HG03159 (cell line): ENCODE results near the gene MRLN.
"Not testable (repeated sequence)": the region's sequence is repeated elsewhere in the genome, so short reads cannot be mapped to it uniquely, and the experiment has no call there.

ENCODE experiments used
- ATAC-seq: cut with Tn5 transposase; IDR thresholded peaks from one replicate; pipeline ENCODE4 v1.9.1; 2021; ENCODE audit warnings: mild to moderate bottlenecking, moderate library complexity; ENCODE audit not compliant: unreplicated experiment

Gene MRLN

DNA sequence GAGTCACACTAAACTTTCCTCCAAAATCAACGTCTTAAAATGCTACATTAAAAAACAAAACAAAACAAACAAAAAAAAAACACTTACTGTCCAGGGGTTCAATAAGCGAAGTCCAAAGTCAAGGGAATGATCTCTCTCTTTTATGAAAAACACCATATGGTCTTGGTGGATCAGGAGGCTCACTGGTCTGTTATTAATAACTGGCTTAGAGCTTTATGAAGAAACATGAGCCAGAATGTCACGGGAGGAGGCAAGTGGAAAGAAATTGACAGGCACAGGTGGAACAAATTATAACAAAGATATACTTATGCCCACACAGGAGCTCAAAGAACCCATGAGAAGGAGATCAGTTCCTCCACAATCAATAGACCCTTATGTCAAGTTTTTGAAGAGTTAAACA, at the start of gene MRLN:
TSS of gene MRLN (minus strand) at position 189 of the 400 bp plus-strand sequence.
- no peak for ATAC-seq

DNA sequence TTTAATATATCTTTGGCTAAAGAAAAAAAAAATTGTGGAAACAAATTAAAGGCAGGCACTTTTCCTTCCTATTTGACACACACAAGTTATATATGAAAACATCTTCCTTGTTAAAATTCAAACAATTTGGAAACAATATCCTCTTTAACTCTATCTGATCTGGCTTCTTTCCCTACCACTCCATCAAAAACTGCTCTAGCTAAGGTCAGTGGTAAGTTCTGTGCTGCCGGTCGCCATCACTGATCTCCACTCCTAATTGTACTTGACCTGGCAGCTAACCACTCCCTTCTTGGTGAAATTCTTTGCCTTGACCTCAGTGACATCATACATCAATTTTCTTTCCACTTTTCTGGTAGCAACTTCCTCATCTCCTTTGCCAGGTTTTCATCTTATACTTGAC, 47.9 kb upstream of the MRLN start:
- ATAC-seq, result no peak

DNA sequence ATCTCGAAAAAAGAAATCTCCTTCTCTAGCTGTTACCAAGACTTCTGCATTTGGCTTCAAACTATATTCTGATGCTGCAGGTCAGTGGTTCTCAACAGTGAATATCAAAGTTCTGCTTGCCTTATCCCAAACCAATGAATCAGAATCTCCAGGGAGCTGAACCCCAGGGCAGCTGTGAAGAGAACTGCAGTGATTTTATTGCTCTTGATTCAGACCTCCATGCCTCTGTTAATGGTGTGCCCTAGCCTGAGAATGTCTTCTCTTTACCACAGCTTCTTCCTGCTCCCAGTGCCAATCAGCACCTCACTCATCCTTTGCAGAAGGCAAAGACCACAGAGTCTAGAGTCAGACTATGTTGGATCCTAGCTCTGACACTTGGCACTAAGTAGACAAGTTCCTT, 46.2 kb upstream of the MRLN start:
- ATAC-seq, result no peak

DNA sequence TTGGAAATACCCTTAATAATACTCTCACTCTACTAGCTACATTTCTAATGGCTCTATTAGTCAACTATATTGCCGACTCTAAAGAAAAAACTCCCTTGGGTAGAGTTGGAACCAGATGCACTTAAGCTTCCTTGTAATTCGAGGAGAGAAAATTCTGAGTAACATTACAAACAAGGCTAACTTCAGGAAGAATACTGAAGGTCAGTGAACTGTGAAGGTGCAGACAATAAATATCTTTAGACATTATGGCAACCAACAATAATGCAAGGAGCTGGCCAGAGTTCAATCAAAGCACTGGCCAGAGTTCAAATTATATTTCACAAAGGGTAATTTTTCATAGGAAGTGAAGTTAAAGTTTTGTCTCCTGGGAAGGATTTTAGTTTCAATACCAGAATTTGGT, 40.7 kb upstream of the MRLN start:
- ATAC-seq, result no peak

DNA sequence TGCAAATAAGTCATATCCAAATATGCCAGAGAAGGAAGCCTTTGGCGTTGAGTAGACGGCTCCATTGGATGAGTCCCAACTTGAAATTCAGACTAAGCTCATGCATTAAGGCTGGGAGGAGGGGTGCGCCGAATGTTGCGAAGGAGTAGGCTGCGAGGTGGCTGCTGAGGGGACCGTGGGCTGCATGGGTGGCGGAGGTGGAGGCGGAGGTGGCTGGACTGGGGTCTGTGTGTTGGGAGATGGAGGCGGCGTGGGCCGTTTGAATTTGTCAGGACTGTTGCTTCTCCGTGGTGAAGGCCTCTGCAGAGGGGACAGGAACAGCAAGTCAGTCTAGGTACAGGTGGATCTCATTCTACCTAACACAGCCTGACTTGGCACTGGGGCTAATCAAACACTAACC, 39.6 kb upstream of the MRLN start:
- no peak for ATAC-seq

DNA sequence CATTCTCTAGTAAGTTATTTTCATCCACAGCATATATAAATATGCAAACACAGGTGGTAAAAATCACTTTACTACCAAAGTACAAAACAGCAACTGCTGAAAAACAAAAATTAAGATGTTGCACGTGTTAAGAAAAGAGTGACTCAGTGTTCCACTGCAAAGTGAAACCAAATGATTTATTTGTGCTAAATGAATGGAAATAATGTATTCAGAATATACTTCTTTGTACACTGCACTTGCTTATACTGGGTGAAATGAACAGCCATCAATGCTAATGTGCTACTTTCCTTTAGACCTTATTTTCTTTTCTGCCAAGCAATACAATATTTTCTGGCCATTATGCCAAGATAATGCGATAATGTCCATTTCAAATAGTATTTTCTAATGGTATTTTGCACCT, 38.3 kb upstream of the MRLN start:
- ATAC-seq, result no peak

DNA sequence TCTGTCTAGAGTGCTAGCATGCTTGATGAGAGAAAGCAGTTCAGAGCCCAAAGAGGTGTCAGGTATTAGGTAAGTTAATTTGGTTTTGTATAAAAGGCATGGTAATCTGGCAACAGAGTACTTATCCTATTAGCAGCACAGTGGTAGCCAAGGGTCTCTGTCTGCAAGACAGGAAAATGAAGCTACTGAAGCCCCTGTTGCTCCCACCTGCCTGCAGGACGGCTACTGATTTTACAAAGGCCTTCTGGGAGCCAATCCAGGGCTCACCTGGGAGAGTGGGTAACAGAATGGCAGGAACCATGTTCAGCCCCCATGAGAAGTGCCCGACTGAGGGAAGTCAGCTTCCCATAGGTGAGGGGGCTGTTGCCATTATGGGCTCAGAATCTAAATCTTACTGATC, 36.8 kb upstream of the MRLN start:
- ATAC-seq, result not testable (repeated sequence)

DNA sequence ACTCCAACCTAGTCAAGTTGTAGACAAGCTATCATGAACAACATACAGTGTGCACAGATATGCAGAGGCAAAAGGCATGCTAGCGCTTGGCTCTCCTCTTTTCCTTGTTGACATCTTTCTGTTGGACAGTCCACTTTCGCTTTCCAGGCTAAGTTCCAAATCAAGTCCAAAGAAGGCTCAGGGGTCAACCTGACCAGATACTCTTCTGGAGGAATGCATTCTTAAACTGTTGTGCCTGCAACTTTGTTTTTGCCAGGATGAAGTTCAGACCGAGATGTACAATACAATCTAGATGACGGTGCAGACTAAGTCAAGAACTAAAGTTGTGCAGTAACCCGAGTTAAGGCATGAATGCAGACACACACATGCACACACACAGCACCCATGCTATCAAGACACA, 35.7 kb upstream of the MRLN start:
- not testable (repeated sequence) for ATAC-seq

DNA sequence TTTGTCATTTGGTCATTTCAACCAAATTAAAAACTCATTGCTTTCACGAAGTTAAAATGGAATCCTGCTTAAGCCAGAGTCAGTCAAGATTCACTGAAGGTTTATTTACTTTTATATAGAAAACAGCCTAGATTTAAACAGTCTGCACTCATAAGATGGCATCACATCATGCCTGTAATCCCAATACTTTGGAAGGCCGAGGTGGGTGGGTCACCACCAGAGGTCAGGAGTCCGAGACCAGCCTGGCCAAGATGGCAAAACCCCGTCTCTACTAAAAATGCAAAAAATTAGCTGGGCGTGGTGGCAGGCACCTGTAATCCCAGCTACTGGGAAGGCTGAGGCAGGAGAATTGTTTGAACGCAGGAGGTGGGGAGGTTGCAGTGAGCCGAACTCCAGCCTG, 33.8 kb upstream of the MRLN start:
- not testable (repeated sequence) for ATAC-seq

DNA sequence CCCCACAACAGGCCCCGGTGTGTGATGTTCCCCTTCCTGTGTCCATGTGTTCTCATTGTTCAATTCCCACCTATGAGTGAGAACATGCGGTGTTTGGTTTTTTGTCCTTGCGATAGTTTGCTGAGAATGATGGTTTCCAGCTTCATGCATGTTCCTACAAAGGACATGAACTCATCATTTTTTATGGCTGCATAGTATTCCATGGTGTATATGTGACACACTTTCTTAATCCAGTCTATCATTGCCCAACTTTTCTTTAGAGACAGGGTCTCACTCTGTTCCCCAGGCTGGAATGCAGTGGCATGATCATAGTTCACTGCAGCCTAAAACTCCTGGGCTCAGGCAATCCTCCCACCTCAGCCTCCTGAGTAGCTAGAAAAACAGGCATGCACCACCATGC, 32.2 kb upstream of the MRLN start:
- not testable (repeated sequence) for ATAC-seq

DNA sequence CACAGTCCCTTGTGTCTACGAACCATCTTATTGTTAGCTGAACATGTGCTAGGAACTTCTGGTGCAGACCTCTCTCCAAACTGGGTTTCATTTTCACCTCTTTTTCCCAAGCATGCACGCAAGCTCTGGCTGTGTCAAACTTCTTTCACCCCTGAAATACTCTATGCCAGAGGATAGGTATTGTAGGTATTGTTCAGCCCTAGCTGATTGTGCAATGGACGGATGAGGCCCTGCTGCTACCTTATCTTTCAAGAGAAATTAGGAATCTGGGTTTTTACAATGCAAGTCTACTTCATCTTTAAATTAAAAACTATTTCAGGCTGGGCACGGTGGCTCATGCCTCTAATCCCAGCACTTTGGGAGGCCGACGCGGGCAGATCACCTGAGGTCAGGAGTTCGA, 28.3 kb upstream of the MRLN start:
- ATAC-seq, result no peak

DNA sequence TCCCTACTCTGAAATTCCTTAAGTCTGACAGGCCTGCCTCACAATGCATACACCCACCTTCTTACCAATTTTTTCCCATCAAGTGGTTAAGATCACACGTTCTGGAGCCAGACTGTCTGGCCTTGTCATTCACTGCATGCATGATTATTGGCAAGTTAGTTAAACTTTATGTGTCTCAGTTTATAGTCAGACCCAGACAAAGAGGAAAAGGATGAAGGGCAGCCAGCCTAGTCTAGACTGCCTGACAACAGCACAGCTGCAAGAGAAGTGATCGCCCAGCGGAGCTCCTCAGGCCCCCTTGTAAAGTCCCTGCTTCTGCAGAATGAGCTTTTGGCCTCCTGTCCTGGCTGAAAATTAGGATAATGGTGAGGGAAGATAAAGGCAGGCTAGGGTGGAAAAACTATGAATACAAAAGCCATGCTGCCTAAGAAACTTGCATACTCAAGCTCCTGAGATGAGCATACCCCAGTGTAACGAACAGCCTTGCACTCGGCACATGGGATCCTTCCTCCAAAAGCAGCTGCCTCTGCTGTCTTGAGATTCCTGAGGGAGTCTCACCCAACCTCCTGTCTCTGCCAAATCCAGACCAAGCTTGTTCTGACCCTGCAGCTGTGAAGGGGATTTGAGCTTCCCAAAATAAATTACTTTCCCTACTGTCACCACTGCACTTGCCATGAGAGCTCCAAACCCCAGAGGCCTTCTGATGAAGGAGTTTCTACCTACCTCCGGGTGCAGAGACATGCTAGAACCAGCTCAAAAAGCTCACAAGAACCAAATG, 26.7 kb upstream of the MRLN start:
- ATAC-seq, result no peak

DNA sequence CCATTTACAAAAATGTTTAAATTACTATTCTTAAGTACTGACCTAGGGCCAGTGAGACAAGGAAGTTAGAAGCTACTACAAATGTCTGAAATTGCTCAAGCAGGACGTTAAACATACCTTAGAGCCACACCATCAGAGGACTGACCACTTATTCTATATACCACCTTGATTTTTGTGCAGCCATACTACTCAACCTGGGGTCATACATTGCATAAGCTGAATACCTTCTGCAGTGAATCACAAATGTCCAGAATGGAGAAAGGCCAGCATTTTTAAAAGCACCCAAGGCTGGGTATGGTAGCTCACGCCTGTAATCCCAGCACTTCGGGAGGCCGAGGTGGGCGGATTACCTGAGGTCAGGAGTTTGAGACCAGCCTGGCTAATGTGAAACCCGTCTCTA, 21.2 kb upstream of the MRLN start:
- no peak for ATAC-seq

DNA sequence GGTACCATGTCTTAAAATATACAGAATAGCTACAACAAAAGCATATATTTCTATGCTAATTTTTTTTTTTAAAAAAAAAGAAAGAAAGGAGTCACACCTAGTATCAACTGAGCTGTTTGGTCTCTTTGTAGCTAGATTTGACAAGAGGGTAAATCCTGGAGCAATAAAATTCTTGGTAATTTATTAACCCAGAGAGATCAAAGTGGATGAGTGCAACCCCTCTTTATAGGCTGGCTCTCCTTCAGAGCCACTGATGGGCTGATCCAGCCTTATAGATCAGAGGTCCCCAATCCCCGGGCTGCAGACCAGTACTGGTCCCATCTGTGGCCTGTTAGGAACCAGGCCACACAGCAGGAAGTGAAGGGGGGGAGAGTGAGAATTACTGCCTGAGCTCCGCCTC, 19.8 kb upstream of the MRLN start:
- ATAC-seq, result no peak

DNA sequence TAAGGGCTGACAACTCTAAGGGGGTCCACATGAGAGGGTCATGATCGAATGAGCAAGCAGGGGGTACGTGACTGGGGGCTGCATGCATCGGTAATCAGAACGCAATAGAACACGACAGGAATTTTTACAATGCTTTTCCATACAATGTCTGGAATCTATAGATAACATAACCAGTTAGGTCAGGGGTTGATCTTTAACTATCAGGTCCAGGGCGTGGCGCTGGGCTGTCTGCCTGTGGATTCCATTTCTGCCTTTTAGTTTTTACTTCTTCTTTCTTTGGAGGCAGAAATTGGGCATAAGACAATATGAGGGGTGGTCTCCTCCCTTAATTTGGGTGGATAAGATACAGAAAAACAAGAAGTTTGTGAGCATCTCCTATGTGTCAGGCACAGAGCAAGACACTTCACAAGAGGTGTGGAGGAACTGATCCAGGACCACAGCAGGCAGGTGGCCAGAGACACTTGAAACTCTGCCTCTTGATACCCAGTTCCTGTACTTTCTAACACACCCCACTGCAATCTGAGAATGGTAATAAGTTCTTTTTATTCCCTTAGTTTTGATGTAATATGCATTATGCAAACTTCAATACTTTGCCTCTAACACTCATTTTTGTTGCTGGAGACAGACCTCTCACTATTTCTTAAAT, 18.0 kb upstream of the MRLN start:
- ATAC-seq, result no peak

DNA sequence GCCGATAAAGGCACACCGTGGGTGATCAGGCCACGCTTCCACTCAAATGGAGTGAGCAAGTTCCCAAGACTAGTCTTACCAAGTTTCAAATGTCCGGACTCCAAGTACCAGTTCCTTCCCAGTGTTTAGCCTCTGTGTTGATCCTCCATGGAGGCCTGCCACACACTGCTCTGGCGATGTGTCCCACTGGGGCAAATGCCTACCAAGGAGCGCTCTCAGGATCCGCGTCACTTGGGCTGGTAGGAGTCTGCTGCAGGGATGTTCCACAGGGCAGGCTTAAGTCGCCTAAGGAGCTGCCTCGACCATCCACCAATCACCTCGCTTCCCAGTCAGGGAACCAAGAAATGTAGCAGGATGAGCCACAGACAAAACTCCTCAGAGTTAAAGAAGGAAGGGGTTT, 17.4 kb upstream of the MRLN start:
- ATAC-seq, result no peak

DNA sequence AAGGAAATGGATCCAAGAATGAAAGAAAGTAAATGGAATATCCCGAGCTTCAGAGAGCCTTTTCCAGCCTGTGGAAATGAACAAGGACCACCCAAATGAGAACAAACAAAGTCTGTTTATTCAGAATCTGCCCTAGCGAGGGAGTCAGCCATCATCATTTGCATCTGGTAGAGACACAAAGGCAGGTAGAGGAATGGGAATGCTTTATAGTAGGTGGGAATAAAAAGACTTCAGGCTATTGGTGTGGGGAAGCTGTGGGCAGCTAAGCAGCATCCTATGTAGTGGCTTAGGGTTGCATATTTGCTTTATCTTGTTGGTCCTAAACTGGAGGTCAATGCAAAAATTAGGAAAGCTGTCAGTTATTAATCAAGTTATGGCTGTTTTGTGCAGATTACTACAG, 9.2 kb upstream of the MRLN start:
- no peak for ATAC-seq

DNA sequence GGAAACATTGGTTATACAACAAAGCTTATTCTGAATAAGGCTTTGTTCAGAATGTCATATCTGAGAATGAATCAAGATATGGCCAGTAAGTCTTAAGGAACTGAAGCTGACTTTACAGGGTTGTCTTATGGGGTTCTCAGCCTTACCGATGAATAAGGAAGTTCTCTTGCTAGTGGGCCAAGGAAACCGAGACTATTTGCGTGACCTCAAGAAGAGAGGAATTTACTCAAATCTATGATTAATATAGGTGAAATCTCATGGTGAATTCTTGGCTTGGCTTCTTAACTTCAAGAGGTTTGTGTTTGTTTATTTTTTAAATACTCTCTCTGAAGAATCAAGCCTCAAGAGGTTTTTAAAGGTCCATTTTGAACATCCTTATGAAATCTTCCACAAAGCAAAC, 4.7 kb upstream of the MRLN start:
- ATAC-seq, result no peak

DNA sequence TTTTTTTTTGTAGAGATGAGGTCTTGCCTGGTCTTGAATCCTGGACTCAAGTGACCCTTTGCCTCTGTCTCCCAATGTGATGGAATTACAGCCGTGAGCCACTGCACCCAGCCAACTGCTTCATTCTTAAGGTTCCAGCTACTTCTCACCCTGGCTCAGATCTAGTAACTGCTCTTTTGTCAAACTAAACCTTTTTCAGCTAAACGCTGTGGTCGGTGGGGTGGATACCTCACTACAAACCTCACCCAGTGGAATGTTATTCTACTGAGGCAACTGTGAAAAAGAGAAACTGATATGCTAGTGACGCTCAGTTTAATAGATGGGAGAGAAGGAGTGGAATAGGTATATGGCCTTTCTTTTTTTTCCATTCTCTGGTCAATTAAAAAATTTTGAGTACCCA, 1.7 kb upstream of the MRLN start:
- ATAC-seq, result no peak

DNA sequence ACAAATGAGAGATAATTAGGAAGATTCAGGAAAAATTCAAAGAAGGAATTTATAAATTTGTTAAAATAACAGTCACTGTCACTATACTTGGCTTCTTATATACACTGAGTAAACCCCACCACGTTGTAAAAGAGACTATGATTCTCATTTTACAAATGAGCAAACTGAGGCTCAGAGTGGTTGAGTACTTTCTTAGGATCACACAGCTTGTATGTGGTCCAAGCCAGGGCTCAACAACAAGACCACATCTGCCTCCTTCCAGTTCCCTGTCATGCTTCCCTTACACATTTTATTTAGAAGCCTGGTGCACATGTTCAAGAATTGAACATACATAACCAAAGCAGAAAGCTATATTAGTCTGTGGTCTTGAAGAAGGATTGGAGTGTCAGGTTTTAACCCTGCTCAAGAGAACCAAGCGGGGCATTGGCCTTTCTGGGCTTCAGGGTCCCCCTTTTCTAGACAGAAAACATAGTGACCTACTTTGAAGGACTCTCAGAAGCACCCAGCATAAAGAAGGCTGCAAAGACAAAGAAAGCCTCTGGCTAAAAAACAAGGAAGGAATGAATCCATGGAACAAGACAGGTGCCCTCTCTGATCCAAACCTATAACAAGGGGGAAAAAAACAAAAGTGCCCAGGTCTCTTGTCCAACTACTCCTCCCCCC, 846 bp downstream of the MRLN start:
- ATAC-seq, result no peak

DNA sequence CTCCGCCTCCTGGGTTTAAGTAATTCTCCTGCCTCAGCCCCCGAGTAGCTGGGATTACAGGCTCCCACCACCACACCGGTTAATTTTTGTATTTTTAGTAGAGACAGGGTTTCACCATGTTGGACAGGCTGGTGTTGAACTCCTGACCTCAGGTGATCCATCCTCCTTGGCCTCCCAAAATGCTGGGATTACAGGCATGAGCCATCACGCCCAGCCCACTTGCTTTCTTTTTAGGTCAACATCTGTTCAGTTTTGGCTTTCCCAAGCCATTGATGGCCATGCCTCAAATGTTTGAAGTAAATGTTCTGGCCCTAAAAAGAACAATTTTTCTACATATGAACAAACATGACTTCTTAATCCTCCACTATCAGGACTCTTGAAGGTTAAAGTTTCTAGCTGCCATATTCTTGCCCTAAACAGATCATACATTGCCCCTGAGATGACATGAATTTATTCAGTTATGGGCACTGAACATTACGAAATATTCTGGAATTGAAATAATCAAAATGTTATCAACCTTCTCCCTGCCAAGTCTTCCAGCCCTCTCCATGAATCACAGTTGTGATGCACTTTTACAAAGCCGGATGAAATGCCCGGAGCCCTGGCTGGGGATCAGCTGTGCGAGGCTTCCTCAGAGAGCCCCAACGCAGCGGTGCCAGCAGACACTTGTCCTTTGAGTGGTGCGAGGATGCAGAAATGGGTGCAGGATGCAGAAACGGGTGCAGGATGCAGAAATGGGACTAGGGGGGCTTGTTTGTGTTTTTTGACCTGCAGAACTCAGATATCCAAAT, 2.9 kb downstream of the MRLN start:
- ATAC-seq, result no peak
